ENCODE measurements around the gene NFIA.
A peak's percentile ranks its signal among the peaks of the same experiment; 100 is the strongest.

Gene NFIA

DNA sequence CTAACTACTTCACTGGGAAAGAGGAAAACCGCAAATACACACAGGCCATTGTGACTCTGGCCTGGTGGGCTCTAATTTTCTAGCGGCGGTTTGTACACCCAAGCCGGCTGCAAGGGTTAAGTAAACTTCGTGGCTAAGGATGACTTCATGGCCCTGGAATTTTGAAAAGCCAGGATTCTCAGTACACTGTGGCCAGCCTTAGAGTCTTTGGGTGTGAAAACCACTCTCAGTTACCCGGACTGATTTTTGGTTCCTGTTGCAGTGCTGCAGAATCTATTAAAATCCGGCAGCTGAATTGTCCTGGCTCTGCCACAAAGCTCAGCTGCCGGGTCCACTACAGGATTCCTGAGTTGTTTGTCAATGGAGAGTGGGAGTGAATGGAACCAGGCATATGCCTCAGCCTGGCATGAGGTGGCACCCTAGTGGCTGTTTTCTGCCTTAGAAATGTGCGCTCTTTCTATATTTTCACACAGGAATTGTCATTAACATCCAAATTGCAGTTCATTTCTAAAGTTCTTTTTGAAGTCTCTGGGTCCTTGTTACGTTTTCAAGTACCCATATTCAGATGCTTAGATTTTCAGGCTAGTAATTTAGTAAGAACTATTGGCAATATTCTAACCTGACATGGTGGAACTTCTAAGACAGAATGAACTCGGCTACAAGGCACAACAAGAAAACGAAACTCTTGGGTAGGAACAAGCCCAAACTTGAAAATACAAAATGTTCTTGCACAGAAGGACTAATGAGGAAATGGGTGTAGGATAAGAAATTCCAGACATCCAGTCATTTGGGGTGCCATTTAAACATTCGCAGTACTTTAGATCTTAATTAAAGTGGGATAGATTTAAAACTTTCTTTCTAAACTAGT lies 255.9 kb downstream of the NFIA start:
- TF ChIP-seq, protein P1, sequence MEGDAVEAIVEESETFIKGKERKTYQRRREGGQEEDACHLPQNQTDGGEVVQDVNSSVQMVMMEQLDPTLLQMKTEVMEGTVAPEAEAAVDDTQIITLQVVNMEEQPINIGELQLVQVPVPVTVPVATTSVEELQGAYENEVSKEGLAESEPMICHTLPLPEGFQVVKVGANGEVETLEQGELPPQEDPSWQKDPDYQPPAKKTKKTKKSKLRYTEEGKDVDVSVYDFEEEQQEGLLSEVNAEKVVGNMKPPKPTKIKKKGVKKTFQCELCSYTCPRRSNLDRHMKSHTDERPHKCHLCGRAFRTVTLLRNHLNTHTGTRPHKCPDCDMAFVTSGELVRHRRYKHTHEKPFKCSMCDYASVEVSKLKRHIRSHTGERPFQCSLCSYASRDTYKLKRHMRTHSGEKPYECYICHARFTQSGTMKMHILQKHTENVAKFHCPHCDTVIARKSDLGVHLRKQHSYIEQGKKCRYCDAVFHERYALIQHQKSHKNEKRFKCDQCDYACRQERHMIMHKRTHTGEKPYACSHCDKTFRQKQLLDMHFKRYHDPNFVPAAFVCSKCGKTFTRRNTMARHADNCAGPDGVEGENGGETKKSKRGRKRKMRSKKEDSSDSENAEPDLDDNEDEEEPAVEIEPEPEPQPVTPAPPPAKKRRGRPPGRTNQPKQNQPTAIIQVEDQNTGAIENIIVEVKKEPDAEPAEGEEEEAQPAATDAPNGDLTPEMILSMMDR (conservative IDR thresholded peaks at IDR 0.05; ENCODE audit: low read depth, low read length) = peak; percentile 81
- no peak overlapping the region for H3K4me3 ChIP-seq (ENCODE audit: low read length)
- DNase-seq (ENCODE audit: low read depth) = peak; percentile 87

DNA sequence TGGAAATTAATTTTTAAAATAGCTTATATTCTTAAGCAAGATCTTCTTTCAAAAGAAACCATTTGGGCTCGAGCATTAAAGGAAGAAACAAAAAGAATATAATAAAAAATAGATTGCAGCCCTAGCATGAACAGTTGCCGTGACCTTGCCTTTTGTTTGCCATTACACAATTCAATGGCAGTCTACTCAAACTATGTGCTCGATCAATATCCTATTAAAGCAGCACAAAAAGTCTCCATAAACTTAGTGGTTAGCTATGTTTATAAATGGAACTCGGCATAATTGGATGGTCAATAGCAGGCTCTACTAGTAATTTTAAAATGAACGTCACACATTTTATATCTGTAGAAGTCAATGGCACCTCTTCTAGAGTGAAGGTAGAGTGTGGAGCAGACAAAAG lies 256.5 kb downstream of the NFIA start:
- H3K4me3 ChIP-seq (ENCODE audit: low read length) = no peak overlapping the region
- TF ChIP-seq, protein P1 (conservative IDR thresholded peaks at IDR 0.05; ENCODE audit: low read depth, low read length) = no peak
- no peak for DNase-seq (ENCODE audit: low read depth)

DNA sequence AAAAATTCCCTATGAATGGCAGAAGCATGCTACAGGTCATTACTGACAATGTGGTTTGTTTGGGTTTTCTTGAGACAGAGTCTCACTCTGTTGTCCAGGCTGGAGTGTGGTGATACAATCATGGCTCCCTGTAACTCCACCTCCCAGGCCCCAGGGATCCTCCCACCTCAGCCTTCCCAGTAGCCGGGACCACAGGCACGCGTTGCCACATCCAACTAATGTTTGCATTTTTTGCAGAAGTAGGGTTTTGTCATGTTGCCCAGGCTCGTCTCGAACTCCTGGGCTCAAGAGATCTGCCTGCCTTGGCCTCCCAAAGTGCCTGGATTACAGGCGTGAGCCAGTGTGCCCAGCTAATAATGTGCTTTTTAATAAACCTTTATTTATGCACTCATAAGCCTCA lies 259.1 kb downstream of the NFIA start:
- TF ChIP-seq, protein P1 (conservative IDR thresholded peaks at IDR 0.05; ENCODE audit: low read depth, low read length) = no peak
- no peak overlapping the region for H3K4me3 ChIP-seq (ENCODE audit: low read length)
- no peak for DNase-seq (ENCODE audit: low read depth)

DNA sequence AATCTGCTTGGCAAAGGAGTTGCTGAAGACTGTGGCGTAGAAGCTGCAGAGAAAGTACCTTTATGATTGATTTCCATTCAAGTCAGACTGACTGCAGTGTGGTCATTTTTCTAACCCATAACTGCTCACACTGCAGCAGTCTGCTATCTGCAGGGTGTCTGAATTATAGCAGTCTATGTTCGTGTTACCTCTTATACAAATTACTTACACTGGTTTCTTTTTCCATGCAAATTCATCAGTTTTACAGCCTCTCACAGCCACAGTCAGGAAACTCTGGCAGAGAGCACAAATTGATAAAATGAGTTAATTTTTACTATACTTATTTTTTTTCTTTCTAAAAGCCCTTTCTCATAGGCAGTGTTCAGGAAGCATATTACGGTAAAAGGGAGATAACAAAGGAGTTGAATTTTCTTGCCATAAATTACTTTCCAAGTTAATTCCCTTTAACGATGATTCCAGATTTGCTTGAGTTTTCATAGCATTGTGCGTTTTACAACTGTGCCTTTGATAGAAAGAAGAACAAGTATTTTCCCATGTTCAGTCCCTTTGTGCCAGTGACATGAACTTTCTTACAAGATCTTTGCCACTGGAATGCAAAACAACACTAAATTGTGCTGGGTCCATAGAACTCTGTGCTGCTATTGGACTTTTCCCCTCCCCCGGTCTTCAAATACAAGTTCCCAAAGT lies 261.5 kb downstream of the NFIA start:
- no peak overlapping the region for H3K4me3 ChIP-seq (ENCODE audit: low read length)
- DNase-seq (ENCODE audit: low read depth) = no peak
- TF ChIP-seq, protein P1 (conservative IDR thresholded peaks at IDR 0.05; ENCODE audit: low read depth, low read length) = no peak

DNA sequence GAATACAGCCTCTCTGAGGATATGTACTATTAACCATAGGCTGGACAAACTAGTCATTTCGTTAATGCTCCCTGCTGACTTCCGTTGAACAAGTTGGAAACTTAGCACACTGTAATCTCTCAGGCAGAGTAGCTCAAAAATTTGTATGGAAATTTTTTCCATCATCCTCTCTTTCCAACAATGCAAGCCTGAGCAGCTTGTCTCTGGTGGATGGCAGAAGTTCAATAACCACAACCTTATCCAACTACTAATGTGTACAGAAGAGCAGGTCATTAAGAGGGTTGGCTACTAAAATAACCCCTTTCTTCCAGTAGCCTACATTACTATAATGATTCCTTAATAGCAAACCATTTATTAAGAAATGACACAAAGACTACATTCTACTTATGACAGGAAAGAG lies 262.3 kb downstream of the NFIA start:
- TF ChIP-seq, protein P1 (conservative IDR thresholded peaks at IDR 0.05; ENCODE audit: low read depth, low read length) = no peak

DNA sequence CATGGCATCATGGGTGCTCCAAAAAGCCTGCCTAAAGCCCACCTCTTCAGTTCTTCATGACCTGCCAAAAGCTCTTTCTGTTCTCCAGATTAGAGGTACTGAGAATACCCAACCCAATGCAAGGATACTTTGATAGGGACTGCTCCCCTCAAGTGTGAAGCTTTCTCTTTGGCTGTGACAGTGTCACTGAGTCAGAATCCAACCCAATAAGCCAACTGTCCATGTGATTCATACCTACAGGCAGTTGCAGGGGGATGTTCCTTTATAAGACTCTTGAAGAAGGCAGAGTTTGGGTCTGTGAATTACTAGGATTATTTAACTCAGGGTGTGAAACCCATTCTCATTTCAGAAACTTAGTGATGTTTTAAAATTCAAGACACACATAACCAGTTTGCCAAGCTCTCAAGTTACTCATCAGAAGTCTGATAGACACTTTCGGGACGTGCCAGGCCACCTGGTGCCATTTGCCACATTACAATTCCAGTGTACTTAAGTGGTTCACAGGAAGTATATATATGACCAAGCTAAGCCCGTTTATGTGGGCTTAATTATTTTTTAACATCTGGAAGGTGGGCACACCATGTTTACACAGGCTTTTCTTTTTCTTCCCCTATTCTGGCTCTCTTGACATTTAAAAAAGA lies 265.8 kb downstream of the NFIA start:
- TF ChIP-seq, protein P1 (conservative IDR thresholded peaks at IDR 0.05; ENCODE audit: low read depth, low read length) = no peak
- no peak for DNase-seq (ENCODE audit: low read depth)
- no peak overlapping the region for H3K4me3 ChIP-seq (ENCODE audit: low read length)

More for the DNA sequence above, 262.3 kb downstream of the NFIA start:
- no peak for DNase-seq (ENCODE audit: low read depth)
- H3K4me3 ChIP-seq (ENCODE audit: low read length) = no peak overlapping the region
